ENCODE results near the gene QRFPR. TPM values are rescaled to one million over a fixed set of nuclear protein-coding genes. Genes with fewer than 3 reads are reported as not detected.

QRFPR gene
- total RNA-seq, 2 experiments from 2014 or later, result not detected

DNA sequence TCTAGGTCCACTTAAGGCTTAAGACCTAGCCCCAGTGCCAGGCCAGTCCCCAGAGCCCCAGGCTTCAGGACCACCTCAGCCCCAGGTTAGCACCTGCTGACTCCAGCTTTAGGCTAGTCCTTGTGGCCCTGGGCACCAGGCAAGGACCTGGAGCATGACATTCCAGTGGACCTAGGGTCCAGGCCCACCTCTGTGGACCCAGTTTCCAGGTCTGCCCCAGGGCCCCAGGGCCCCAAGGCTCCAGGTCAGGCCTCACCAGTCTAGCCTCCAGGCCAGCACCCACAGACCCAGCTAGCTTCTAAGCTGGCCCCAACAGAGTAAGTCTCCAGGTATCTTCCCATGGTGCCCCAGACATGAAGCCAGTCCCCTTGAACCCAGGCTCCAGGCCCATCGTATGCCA is 97.5 kb downstream of the QRFPR start:
- intact Hi-C loops (cut with DNase I, micrococcal nuclease), result no loop called here
- TF ChIP-seq, protein P1, sequence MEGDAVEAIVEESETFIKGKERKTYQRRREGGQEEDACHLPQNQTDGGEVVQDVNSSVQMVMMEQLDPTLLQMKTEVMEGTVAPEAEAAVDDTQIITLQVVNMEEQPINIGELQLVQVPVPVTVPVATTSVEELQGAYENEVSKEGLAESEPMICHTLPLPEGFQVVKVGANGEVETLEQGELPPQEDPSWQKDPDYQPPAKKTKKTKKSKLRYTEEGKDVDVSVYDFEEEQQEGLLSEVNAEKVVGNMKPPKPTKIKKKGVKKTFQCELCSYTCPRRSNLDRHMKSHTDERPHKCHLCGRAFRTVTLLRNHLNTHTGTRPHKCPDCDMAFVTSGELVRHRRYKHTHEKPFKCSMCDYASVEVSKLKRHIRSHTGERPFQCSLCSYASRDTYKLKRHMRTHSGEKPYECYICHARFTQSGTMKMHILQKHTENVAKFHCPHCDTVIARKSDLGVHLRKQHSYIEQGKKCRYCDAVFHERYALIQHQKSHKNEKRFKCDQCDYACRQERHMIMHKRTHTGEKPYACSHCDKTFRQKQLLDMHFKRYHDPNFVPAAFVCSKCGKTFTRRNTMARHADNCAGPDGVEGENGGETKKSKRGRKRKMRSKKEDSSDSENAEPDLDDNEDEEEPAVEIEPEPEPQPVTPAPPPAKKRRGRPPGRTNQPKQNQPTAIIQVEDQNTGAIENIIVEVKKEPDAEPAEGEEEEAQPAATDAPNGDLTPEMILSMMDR (IDR thresholded peaks at IDR 0.05), result no peak
- Mint-ChIP-seq H3K9me3 (peaks cover 6% of the 10 kb centered on the region), H3K4me3 (no peak overlapping the region), H3K27ac (no peak overlapping the region), H3K36me3 (ENCODE audit: low read depth) (peaks cover 5% of the 10 kb centered on the region), H3K27me3 (no peaks in the 10 kb centered on the region), H3K4me1 (ENCODE audit: low read depth) (no peaks in the 10 kb centered on the region)
- ATAC-seq (ENCODE audit: poor library complexity) (no peak), DNase-seq (no peak)
- H3K4me3 ChIP-seq (ENCODE audit: low read length), result no peak overlapping the region
- no peaks in the 10 kb centered on the region for H3K4me1 ChIP-seq (ENCODE audit: insufficient read depth, low read length)
- H3K27me3 ChIP-seq (ENCODE audit: control insufficient read depth in 1 of 2, insufficient read depth in 2 of 2, low read length in 2 of 2), result no peaks in the 10 kb centered on the region
- CTCF ChIA-PET, result no interaction called here
- H3K9me3 ChIP-seq (ENCODE audit: control insufficient read depth in 1 of 2, insufficient read depth in 1 of 2, low read length in 2 of 2), result peaks cover 0 to 16% of the 10 kb centered on the region in 2 experiments
- no peak overlapping the region for H3K27ac ChIP-seq (ENCODE audit: low read depth in 1 of 2, low read length in 2 of 2)
- POLR2A ChIA-PET, result no interaction called here
- no peaks in the 10 kb centered on the region for H3K36me3 ChIP-seq (ENCODE audit: insufficient read depth, low read length)

DNA sequence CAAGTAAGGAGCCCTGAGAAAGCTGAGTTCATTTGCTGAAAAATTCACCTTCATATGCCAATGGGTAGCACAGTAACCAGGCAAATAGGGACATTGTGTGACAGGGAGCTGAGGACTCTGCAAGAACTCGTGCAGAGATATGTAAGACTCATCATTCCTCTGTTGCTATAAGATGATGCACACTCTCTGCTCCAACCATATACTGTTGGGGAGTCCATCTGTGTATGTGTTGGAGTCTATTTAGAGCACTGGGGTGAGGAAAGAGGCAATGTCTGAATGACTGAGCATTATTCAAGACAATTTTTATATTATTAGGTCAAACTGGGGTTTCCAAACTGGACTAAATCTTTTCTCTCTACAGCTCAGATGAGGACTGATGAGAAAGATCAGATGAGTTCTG is 100.4 kb downstream of the QRFPR start:
- H3K4me3 ChIP-seq (ENCODE audit: low read length), result no peak overlapping the region
- POLR2A ChIA-PET, result no interaction called here
- intact Hi-C loops (cut with DNase I, micrococcal nuclease), result no loop called here
- no peak overlapping the region for H3K27ac Mint-ChIP-seq
- ATAC-seq (ENCODE audit: poor library complexity), result no peak
- no peaks in the 10 kb centered on the region for H3K9me3 Mint-ChIP-seq
- no peak overlapping the region for H3K4me3 Mint-ChIP-seq
- no peaks in the 10 kb centered on the region for H3K4me1 ChIP-seq (ENCODE audit: insufficient read depth, low read length)
- no peaks in the 10 kb centered on the region for H3K36me3 Mint-ChIP-seq (ENCODE audit: low read depth)
- peaks cover 0 to 16% of the 10 kb centered on the region in 2 experiments for H3K9me3 ChIP-seq (ENCODE audit: control insufficient read depth in 1 of 2, insufficient read depth in 1 of 2, low read length in 2 of 2)
- no peaks in the 10 kb centered on the region for H3K27me3 ChIP-seq (ENCODE audit: control insufficient read depth in 1 of 2, insufficient read depth in 2 of 2, low read length in 2 of 2)
- no peak overlapping the region for H3K27ac ChIP-seq (ENCODE audit: low read depth in 1 of 2, low read length in 2 of 2)
- H3K36me3 ChIP-seq (ENCODE audit: insufficient read depth, low read length), result no peaks in the 10 kb centered on the region
- no peak for DNase-seq
- H3K27me3 Mint-ChIP-seq, result no peaks in the 10 kb centered on the region
- TF ChIP-seq, protein P1 (IDR thresholded peaks at IDR 0.05), result no peak
- CTCF ChIA-PET, result no interaction called here
- H3K4me1 Mint-ChIP-seq (ENCODE audit: low read depth), result no peaks in the 10 kb centered on the region

GRCh38 chr4:121278811-121279368 is 101.9 kb downstream of the QRFPR start:
- Mint-ChIP-seq H3K27ac (no peak overlapping the region), H3K4me1 (ENCODE audit: low read depth) (no peaks in the 10 kb centered on the region), H3K27me3 (no peaks in the 10 kb centered on the region), H3K4me3 (no peak overlapping the region), H3K9me3 (no peaks in the 10 kb centered on the region), H3K36me3 (ENCODE audit: low read depth) (no peaks in the 10 kb centered on the region)
- Histone ChIP-seq H3K4me1 (ENCODE audit: insufficient read depth, low read length) (no peaks in the 10 kb centered on the region), H3K27ac (ENCODE audit: low read depth in 1 of 2, low read length in 2 of 2) (no peak overlapping the region), H3K4me3 (ENCODE audit: low read length) (no peak overlapping the region), H3K27me3 (ENCODE audit: control insufficient read depth in 1 of 2, insufficient read depth in 2 of 2, low read length in 2 of 2) (no peaks in the 10 kb centered on the region), H3K36me3 (ENCODE audit: insufficient read depth, low read length) (no peaks in the 10 kb centered on the region), H3K9me3 (ENCODE audit: control insufficient read depth in 1 of 2, insufficient read depth in 1 of 2, low read length in 2 of 2) (peaks cover 0 to 10% of the 10 kb centered on the region in 2 experiments)
- TF ChIP-seq, protein P1 (IDR thresholded peaks at IDR 0.05), result no peak
- intact Hi-C loops (cut with DNase I, micrococcal nuclease), result no loop called here
- ChIA-PET POLR2A (no interaction called here), CTCF (no interaction called here)
- DNase-seq, result no peak
- ATAC-seq (ENCODE audit: poor library complexity), result no peak

Other genes starting within 250 kb of the QRFPR start
- gene TNIP3, start 216.7 kb downstream of the QRFPR start, total RNA-seq, result under 1 TPM; 0.39 to 0.66 TPM

Measured in CD4-positive, alpha-beta T cell (primary cell).